GM23338 (cell line): ENCODE data around the gene ZNF800.

Experiments used
- CREB1 ChIP-seq: fragments of 250-450 bp; sonication (Bioruptor Pico); IDR thresholded peaks from 2 replicates; pipeline ENCODE4 v1.5.0; 2020; ENCODE audit warnings: low read depth, mild to moderate bottlenecking, moderate library complexity
- CTCF ChIP-seq, 2 experiments: fragments of 200-600 bp in 1 of 2; sonication (generic) in 1 of 2; conservative IDR thresholded peaks; 2 replicates each; pipeline versions ENCODE4 v1.5.1 to v1.6.1; 2016 to 2017; ENCODE audit warnings: antibody characterized with exemption in 2 of 2, low read depth in 2 of 2, mild to moderate bottlenecking in 2 of 2, moderate library complexity in 1 of 2
- EZH2 ChIP-seq: fragments of 200-600 bp; sonication (generic); IDR thresholded peaks from one replicate; pipeline ENCODE4 v1.8.0; 2017; ENCODE audit warnings: antibody characterized with exemption, mild to moderate bottlenecking, low read depth; ENCODE audit not compliant: unreplicated experiment
- EZH2phosphoT487 ChIP-seq: fragments of 200-600 bp; sonication (generic); IDR thresholded peaks from one replicate; pipeline ENCODE4 v1.8.1; 2018; ENCODE audit warnings: antibody characterized with exemption; ENCODE audit not compliant: unreplicated experiment
- JUNB ChIP-seq: IDR thresholded peaks from one replicate; pipeline ENCODE4 v1.6.1; 2016; ENCODE audit warnings: antibody characterized with exemption; ENCODE audit not compliant: unreplicated experiment
- NANOG ChIP-seq: IDR thresholded peaks from 2 replicates; pipeline ENCODE4 v1.6.1; 2016; ENCODE audit warnings: antibody characterized with exemption, borderline replicate concordance
- POLR2AphosphoS5 ChIP-seq: IDR thresholded peaks from 2 replicates; pipeline ENCODE4 v1.6.1; 2016; ENCODE audit warnings: antibody characterized with exemption, low read depth
- ZNF331 ChIP-seq: fragments of 250-450 bp; sonication (Bioruptor Pico); IDR thresholded peaks from 2 replicates; pipeline ENCODE4 v1.5.0; 2020; ENCODE audit warnings: low read depth, mild to moderate bottlenecking, moderate library complexity
- ZNF462 ChIP-seq: fragments of 250-450 bp; sonication (Bioruptor Pico); IDR thresholded peaks from 2 replicates; pipeline ENCODE4 v1.5.0; 2020; ENCODE audit warnings: mild to moderate bottlenecking, moderate library complexity
- TF ChIP-seq, protein P1 (sequence below): IDR thresholded peaks from 2 replicates; pipeline ENCODE4 v1.6.1; 2016; ENCODE audit warnings: antibody characterized with exemption

DNA sequence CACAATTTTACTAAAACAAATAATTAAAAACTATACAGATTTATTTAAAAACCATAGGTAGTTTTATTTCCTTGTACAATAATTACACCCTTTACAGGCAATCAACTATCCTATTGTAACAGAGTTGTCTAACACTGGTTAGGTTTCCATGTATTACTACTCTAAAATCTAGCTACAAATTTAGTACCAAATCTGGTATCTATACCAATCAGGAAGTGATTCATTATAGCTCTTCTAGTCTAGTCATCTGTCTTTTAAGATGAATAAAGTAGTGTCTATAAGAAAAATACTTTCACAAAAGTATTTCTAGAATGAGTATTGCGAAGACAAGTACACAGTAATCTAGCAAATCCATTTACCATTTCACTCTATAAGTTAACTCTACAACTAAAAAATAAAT is 16.9 kb downstream of the ZNF800 start:
- TF ChIP-seq CTCF (conservative IDR thresholded peaks at IDR 0.05; ENCODE audit: low read depth in 2 of 2) (no peak), NANOG (no peak), JUNB (no peak), EZH2phosphoT487 (no peak), EZH2 (no peak), POLR2AphosphoS5 (no peak), ZNF331 (CRISPR knock-in tag) (no peak), ZNF462 (CRISPR knock-in tag) (no peak), CREB1 (CRISPR knock-in tag) (no peak)
- TF ChIP-seq, protein P1, sequence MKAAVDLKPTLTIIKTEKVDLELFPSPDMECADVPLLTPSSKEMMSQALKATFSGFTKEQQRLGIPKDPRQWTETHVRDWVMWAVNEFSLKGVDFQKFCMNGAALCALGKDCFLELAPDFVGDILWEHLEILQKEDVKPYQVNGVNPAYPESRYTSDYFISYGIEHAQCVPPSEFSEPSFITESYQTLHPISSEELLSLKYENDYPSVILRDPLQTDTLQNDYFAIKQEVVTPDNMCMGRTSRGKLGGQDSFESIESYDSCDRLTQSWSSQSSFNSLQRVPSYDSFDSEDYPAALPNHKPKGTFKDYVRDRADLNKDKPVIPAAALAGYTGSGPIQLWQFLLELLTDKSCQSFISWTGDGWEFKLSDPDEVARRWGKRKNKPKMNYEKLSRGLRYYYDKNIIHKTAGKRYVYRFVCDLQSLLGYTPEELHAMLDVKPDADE = no peak
